Effector memory CD4-positive, alpha-beta T cell (primary cell): ENCODE measurements around the gene BCL2L14.

Experiments
- DNase-seq, 3 donors: peaks; one replicate each; pipeline ENCODE4 v3.0.0-alpha.2; 2020
- H3K27ac ChIP-seq: 2 replicates; pipeline ENCODE4 v1.7.0; 2013; ENCODE audit warnings: mild to moderate bottlenecking, low read length, moderate library complexity; ENCODE audit not compliant: insufficient read depth, poor library complexity, severe bottlenecking
- H3K27me3 ChIP-seq: replicated peaks from 2 replicates; pipeline ENCODE4 v1.7.0; 2013; ENCODE audit warnings: mild to moderate bottlenecking, low read length; ENCODE audit not compliant: insufficient read depth, control insufficient read depth, poor library complexity, severe bottlenecking
- H3K36me3 ChIP-seq: 2 replicates; pipeline ENCODE4 v1.7.0; 2013; ENCODE audit warnings: mild to moderate bottlenecking, low read length, moderate library complexity; ENCODE audit not compliant: control insufficient read depth, insufficient read depth
- H3K4me1 ChIP-seq: 2 replicates; pipeline ENCODE4 v1.7.0; 2013; ENCODE audit warnings: low read length, mild to moderate bottlenecking; ENCODE audit not compliant: control insufficient read depth, insufficient read depth, poor library complexity, severe bottlenecking
- H3K4me3 ChIP-seq: 2 replicates; pipeline ENCODE4 v1.7.0; 2013; ENCODE audit warnings: low read length, low read depth, mild to moderate bottlenecking; ENCODE audit not compliant: insufficient read depth, poor library complexity, severe bottlenecking
- H3K9me3 ChIP-seq: 2 replicates; pipeline ENCODE4 v1.7.0; 2013; ENCODE audit warnings: mild to moderate bottlenecking, low read length, moderate library complexity; ENCODE audit not compliant: control insufficient read depth

Gene BCL2L14

GRCh38 chr12:12051668-12052067 is 19.1 kb upstream of the BCL2L14 start:
- Histone ChIP-seq H3K36me3 (no peaks in the 10 kb centered on the region), H3K27ac (no peak overlapping the region), H3K9me3 (no peaks in the 10 kb centered on the region), H3K4me1 (no peaks in the 10 kb centered on the region), H3K27me3 (no peaks in the 10 kb centered on the region), H3K4me3 (no peak overlapping the region)
- no peak for DNase-seq

- Histone ChIP-seq H3K4me1 (no peaks in the 10 kb centered on the region), H3K27ac (no peak overlapping the region), H3K4me3 (no peak overlapping the region), H3K36me3 (no peaks in the 10 kb centered on the region), H3K9me3 (no peaks in the 10 kb centered on the region), H3K27me3 (no peaks in the 10 kb centered on the region)
- no peak for DNase-seq
Measured at GRCh38 chr12:12054993-12055392, 15.7 kb upstream of the BCL2L14 start.

DNA sequence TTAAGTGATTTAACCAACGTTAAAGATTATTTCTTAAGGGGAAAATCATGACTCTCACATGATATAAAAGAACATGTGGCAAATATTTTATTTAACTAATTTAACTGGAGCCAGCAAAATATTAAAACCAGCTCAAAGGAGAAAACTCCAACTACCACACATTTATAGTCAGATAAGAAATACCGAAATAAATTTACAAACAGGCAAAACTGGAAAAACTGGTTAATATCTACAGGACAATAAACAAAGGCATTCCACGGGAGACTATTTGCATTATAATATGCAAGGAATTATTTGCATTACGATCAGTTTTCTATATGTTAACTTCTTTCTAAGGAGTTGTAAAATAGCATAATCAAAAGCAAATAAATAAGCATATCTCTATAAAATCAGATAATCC is 13.8 kb upstream of the BCL2L14 start:
- no peaks in the 10 kb centered on the region for H3K9me3 ChIP-seq
- H3K4me3 ChIP-seq, result no peak overlapping the region
- no peaks in the 10 kb centered on the region for H3K36me3 ChIP-seq
- no peak overlapping the region for H3K27ac ChIP-seq
- DNase-seq, result no peak
- H3K27me3 ChIP-seq, result no peaks in the 10 kb centered on the region
- H3K4me1 ChIP-seq, result no peaks in the 10 kb centered on the region

GRCh38 chr12:12064596-12064995 is 6.1 kb upstream of the BCL2L14 start:
- Histone ChIP-seq H3K4me3 (no peak overlapping the region), H3K27ac (no peak overlapping the region), H3K4me1 (no peaks in the 10 kb centered on the region), H3K36me3 (no peaks in the 10 kb centered on the region), H3K27me3 (no peaks in the 10 kb centered on the region), H3K9me3 (no peaks in the 10 kb centered on the region)
- DNase-seq, result no peak

- DNase-seq, result no peak
- no peak overlapping the region for H3K27ac ChIP-seq
- H3K4me1 ChIP-seq, result no peaks in the 10 kb centered on the region
- no peaks in the 10 kb centered on the region for H3K36me3 ChIP-seq
- no peaks in the 10 kb centered on the region for H3K9me3 ChIP-seq
- H3K4me3 ChIP-seq, result no peak overlapping the region
- H3K27me3 ChIP-seq, result no peaks in the 10 kb centered on the region
Measured at GRCh38 chr12:12068751-12069150, 2.0 kb upstream of the BCL2L14 start.

- H3K36me3 ChIP-seq, result no peaks in the 10 kb centered on the region
- DNase-seq, result no peak
- no peak overlapping the region for H3K27ac ChIP-seq
- H3K4me3 ChIP-seq, result no peak overlapping the region
- H3K9me3 ChIP-seq, result no peaks in the 10 kb centered on the region
- H3K4me1 ChIP-seq, result no peaks in the 10 kb centered on the region
- H3K27me3 ChIP-seq, result no peaks in the 10 kb centered on the region
Measured at GRCh38 chr12:12069821-12070548, 754 bp upstream of the BCL2L14 start.

DNA sequence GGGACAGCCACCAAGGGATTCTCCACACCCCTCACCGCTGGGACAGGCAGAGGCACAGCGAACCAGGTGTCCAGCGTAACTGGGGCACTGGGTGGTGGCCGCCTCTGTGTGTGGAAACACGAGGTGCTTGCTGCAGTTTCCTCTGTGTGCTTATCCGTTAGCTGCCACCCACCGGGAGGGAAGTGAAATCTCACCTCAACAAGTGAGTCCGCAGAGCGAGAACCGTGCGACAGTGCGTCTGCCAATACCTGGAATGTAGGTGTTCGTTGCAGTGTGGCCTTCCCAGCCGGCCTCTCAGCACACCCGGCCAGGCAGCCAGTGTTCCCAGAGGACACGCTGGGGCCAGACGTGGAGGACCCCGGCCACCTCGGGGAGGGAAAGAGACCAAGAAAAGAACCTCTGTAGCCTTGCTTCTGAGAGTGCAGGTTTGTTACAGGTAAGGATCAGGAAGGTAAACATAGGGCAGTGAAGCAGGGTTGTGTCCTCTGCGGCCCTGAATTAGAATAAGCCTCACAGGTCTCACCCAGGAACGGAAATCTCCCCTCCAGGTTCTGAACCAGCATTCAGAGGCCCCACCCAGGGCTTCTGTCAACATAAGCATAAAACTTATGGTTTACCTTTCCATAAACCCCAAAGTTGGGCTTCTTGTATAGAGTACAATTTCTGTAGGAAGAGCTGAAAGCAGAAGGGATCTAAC is 1.5 kb downstream of the BCL2L14 start:
- H3K27ac ChIP-seq, result no peak overlapping the region
- H3K9me3 ChIP-seq, result no peaks in the 10 kb centered on the region
- no peaks in the 10 kb centered on the region for H3K4me1 ChIP-seq
- H3K27me3 ChIP-seq, result no peaks in the 10 kb centered on the region
- DNase-seq, result peak in 2 of 3 donors; percentile 5 to 6
- H3K36me3 ChIP-seq, result no peaks in the 10 kb centered on the region
- peak overlapping the region; percentile 16 for H3K4me3 ChIP-seq

GRCh38 chr12:12079291-12079690 is 8.6 kb downstream of the BCL2L14 start:
- H3K36me3 ChIP-seq, result no peaks in the 10 kb centered on the region
- no peak overlapping the region for H3K4me3 ChIP-seq
- H3K4me1 ChIP-seq, result no peaks in the 10 kb centered on the region
- no peak overlapping the region for H3K27ac ChIP-seq
- DNase-seq, result no peak
- no peaks in the 10 kb centered on the region for H3K9me3 ChIP-seq
- no peaks in the 10 kb centered on the region for H3K27me3 ChIP-seq

GRCh38 chr12:12081836-12082497 is 11.2 kb downstream of the BCL2L14 start:
- Histone ChIP-seq H3K36me3 (no peaks in the 10 kb centered on the region), H3K9me3 (no peaks in the 10 kb centered on the region), H3K4me3 (no peak overlapping the region), H3K27me3 (no peaks in the 10 kb centered on the region), H3K27ac (no peak overlapping the region), H3K4me1 (no peaks in the 10 kb centered on the region)
- no peak for DNase-seq

DNA sequence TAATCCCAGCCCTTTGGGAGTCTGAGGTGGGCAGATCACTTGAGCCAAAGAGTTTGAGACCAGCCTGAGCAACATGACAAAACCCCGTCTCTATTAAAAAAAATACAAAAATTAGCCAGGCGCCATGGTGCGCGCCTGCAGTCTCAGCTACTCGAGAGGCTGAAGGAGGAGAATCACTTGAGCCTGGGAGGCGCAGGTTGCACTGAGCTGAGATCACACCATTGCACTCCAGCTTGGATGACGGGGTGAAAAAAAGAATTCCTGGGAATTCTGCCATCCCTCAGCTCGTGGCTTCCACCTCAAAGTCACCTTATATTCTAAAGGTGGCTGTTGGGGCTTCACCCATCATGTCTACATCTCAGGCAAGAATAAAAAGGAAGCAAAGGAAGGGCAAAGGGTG is 12.9 kb downstream of the BCL2L14 start:
- H3K36me3 ChIP-seq, result no peaks in the 10 kb centered on the region
- H3K4me3 ChIP-seq, result no peak overlapping the region
- no peaks in the 10 kb centered on the region for H3K4me1 ChIP-seq
- H3K9me3 ChIP-seq, result no peaks in the 10 kb centered on the region
- H3K27ac ChIP-seq, result no peak overlapping the region
- no peak for DNase-seq
- H3K27me3 ChIP-seq, result no peaks in the 10 kb centered on the region
